WTC11 (cell line): ENCODE data around the gene UIMC1. TPM values are rescaled to one million over a fixed set of nuclear protein-coding genes. Genes with fewer than 3 reads are reported as not detected.

Source experiments
- ATAC-seq: fragments of 200-7000 bp; cut with Tn5 transposase; 2 replicates; pipeline ENCODE4 v1.10.0; 2021; ENCODE audit warnings: mild to moderate bottlenecking, moderate library complexity
- CTCF ChIA-PET: fragments of 300-600 bp; sonication (Branson Sonifier 250); formaldehyde crosslinking; loops from one replicate; lab custom pipeline; 2021; ENCODE audit warnings: antibody characterized with exemption; lab: Charles Lee
- POLR2A ChIA-PET: fragments of 350-600 bp; sonication (Branson Sonifier 250); formaldehyde crosslinking; loops from one replicate; lab custom pipeline; 2021; ENCODE audit warnings: antibody characterized with exemption; lab: Charles Lee
- DNase-seq: peaks from one replicate; pipeline ENCODE4 v3.0.0; 2021; ENCODE audit warnings: low spot score
- H3K27ac Mint-ChIP-seq: 2 replicates; pipeline ENCODE4 v1.8.0; 2021; ENCODE audit warnings: mixed read lengths
- H3K27me3 Mint-ChIP-seq: 2 replicates; pipeline ENCODE4 v1.8.0; 2021; ENCODE audit warnings: low read depth, mild to moderate bottlenecking, moderate library complexity, mixed read lengths
- H3K36me3 Mint-ChIP-seq: 2 replicates; pipeline ENCODE4 v1.8.0; 2021; ENCODE audit warnings: mixed read lengths
- H3K4me1 Mint-ChIP-seq: 2 replicates; pipeline ENCODE4 v1.8.0; 2022; ENCODE audit warnings: mixed read lengths
- H3K4me3 Mint-ChIP-seq: 2 replicates; pipeline ENCODE4 v1.8.0; 2021; ENCODE audit warnings: mild to moderate bottlenecking, moderate library complexity, mixed read lengths
- H3K9me3 Mint-ChIP-seq: 2 replicates; pipeline ENCODE4 v1.8.0; 2021; ENCODE audit warnings: mixed read lengths
- ATF1 ChIP-seq: sonication (generic); formaldehyde crosslinking; IDR thresholded peaks from 2 replicates; pipeline ENCODE4 v1.8.1; 2023; ENCODE audit warnings: mild to moderate bottlenecking, moderate library complexity, missing genetic modification reagents
- E2F5 ChIP-seq: sonication (generic); formaldehyde crosslinking; IDR thresholded peaks from 2 replicates; pipeline ENCODE4 v1.8.1; 2022; ENCODE audit warnings: mild to moderate bottlenecking, moderate library complexity, missing genetic modification reagents
- ELF4 ChIP-seq: sonication (generic); formaldehyde crosslinking; IDR thresholded peaks from 2 replicates; pipeline ENCODE4 v1.8.1; 2022; ENCODE audit warnings: low read depth, mild to moderate bottlenecking, moderate library complexity, missing genetic modification reagents
- GABPB1 ChIP-seq: sonication (generic); formaldehyde crosslinking; IDR thresholded peaks from 2 replicates; pipeline ENCODE4 v1.8.1; 2023; ENCODE audit warnings: mild to moderate bottlenecking, missing genetic modification reagents
- HMGXB4 ChIP-seq: sonication (generic); formaldehyde crosslinking; IDR thresholded peaks from 2 replicates; pipeline ENCODE4 v1.8.1; 2023; ENCODE audit warnings: mild to moderate bottlenecking, moderate library complexity, missing genetic modification reagents
- NFE2L1 ChIP-seq: sonication (generic); formaldehyde crosslinking; IDR thresholded peaks from 2 replicates; pipeline ENCODE4 v1.8.1; 2023; ENCODE audit warnings: missing genetic modification reagents
- SMAD3 ChIP-seq: sonication (generic); formaldehyde crosslinking; IDR thresholded peaks from 2 replicates; pipeline ENCODE4 v1.8.0; 2022; ENCODE audit warnings: missing genetic modification reagents, mild to moderate bottlenecking, borderline replicate concordance
- ZBTB21 ChIP-seq: sonication (generic); formaldehyde crosslinking; IDR thresholded peaks from 2 replicates; pipeline ENCODE4 v1.8.1; 2023; ENCODE audit warnings: mild to moderate bottlenecking, missing genetic modification reagents, borderline replicate concordance
- ZNF121 ChIP-seq: sonication (generic); formaldehyde crosslinking; IDR thresholded peaks from 2 replicates; pipeline ENCODE4 v1.8.0; 2023; ENCODE audit warnings: missing genetic modification reagents
- ZNF219 ChIP-seq: sonication (generic); formaldehyde crosslinking; IDR thresholded peaks from 2 replicates; pipeline ENCODE4 v1.8.0; 2023; ENCODE audit warnings: missing genetic modification reagents, mild to moderate bottlenecking, borderline replicate concordance
- ZNF281 ChIP-seq: sonication (generic); formaldehyde crosslinking; IDR thresholded peaks from 2 replicates; pipeline ENCODE4 v1.8.0; 2023; ENCODE audit warnings: mild to moderate bottlenecking, missing genetic modification reagents
- ZNF396 ChIP-seq: fragments of 250-450 bp; sonication (Bioruptor Pico); IDR thresholded peaks from 2 replicates; pipeline ENCODE4 v1.8.0; 2021; ENCODE audit warnings: mild to moderate bottlenecking, moderate library complexity, borderline replicate concordance
- ZSCAN18 ChIP-seq: fragments of 250-450 bp; sonication (Bioruptor Pico); IDR thresholded peaks from 2 replicates; pipeline ENCODE4 v2.1.2; 2022; ENCODE audit warnings: mild to moderate bottlenecking, moderate library complexity
- total RNA-seq: library from RNA; stranded (reverse); gene quantifications from 3 replicates; pipeline ENCODE4 v1.2.3, GENCODE V29; 2021
- TF ChIP-seq, protein P1 (sequence below): sonication (generic); formaldehyde crosslinking; IDR thresholded peaks from 2 replicates; pipeline ENCODE4 v1.8.1; 2023; ENCODE audit warnings: mild to moderate bottlenecking, missing genetic modification reagents
- TF ChIP-seq, protein P2 (sequence below): sonication (generic); formaldehyde crosslinking; IDR thresholded peaks from 2 replicates; pipeline ENCODE4 v1.8.0; 2023; ENCODE audit warnings: missing genetic modification reagents, mild to moderate bottlenecking, borderline replicate concordance

UIMC1 gene
- total RNA-seq, 1 experiment from 2014 or later: 48.0 TPM

DNA sequence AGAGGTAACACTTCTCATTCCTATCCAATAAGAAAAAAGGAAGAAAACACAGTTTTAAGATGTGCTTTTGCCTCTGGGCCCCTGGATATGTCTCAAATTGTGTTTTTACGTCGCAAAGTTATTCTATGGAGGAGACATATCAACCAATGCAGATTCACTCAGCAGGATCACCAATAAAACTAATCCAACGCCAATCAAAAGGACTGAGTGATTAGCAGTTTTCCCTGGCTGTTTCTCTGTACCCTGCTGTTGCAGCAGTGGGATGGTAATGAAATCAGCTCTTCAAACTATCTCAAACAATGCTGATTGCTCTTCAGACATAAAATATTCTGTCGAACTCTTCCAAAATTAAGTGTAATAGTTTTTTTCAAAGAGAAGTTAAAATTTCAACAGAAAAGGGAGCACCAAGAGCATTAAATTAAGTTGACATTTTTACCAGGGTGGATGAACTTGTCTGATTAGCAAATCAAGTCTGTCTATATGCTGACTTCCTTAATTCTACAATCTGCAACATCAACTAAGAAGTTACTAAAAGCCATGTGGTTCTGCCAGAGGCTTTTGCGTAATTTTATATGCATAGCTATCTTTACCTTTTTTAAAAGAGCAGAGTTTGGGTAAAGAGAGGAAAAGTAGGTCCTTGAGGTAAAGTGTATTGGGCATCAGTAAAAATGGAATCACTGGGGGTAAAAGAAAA is 97.8 kb downstream of the UIMC1 start:
- no peak for DNase-seq
- no peaks in the 10 kb centered on the region for H3K27me3 Mint-ChIP-seq
- no peaks in the 10 kb centered on the region for H3K9me3 Mint-ChIP-seq
- CTCF ChIA-PET: interaction anchor here (0.8 to 1.5 kb wide), 2 partner anchors 9 to 97 kb away, joined by 3 to 5 read pairs; no protein-coding TSS in a partner anchor
- peaks cover 42% of the 10 kb centered on the region for H3K36me3 Mint-ChIP-seq
- ATAC-seq: no peak
- H3K4me1 Mint-ChIP-seq: peaks cover 5% of the 10 kb centered on the region
- TF ChIP-seq GABPB1 (CRISPR knock-in tag) (no peak), SMAD3 (CRISPR knock-in tag) (no peak), NFE2L1 (CRISPR knock-in tag) (no peak), ATF1 (no peak), ZNF121 (CRISPR knock-in tag) (no peak), ZSCAN18 (CRISPR knock-in tag) (no peak), ZNF396 (CRISPR knock-in tag) (no peak), E2F5 (CRISPR knock-in tag) (no peak), ELF4 (CRISPR knock-in tag) (no peak), ZBTB21 (no peak), ZNF219 (no peak), ZNF281 (CRISPR knock-in tag) (no peak), HMGXB4 (CRISPR knock-in tag) (no peak)
- TF ChIP-seq, protein P1, sequence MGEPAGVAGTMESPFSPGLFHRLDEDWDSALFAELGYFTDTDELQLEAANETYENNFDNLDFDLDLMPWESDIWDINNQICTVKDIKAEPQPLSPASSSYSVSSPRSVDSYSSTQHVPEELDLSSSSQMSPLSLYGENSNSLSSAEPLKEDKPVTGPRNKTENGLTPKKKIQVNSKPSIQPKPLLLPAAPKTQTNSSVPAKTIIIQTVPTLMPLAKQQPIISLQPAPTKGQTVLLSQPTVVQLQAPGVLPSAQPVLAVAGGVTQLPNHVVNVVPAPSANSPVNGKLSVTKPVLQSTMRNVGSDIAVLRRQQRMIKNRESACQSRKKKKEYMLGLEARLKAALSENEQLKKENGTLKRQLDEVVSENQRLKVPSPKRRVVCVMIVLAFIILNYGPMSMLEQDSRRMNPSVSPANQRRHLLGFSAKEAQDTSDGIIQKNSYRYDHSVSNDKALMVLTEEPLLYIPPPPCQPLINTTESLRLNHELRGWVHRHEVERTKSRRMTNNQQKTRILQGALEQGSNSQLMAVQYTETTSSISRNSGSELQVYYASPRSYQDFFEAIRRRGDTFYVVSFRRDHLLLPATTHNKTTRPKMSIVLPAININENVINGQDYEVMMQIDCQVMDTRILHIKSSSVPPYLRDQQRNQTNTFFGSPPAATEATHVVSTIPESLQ: no peak
- TF ChIP-seq, protein P2, sequence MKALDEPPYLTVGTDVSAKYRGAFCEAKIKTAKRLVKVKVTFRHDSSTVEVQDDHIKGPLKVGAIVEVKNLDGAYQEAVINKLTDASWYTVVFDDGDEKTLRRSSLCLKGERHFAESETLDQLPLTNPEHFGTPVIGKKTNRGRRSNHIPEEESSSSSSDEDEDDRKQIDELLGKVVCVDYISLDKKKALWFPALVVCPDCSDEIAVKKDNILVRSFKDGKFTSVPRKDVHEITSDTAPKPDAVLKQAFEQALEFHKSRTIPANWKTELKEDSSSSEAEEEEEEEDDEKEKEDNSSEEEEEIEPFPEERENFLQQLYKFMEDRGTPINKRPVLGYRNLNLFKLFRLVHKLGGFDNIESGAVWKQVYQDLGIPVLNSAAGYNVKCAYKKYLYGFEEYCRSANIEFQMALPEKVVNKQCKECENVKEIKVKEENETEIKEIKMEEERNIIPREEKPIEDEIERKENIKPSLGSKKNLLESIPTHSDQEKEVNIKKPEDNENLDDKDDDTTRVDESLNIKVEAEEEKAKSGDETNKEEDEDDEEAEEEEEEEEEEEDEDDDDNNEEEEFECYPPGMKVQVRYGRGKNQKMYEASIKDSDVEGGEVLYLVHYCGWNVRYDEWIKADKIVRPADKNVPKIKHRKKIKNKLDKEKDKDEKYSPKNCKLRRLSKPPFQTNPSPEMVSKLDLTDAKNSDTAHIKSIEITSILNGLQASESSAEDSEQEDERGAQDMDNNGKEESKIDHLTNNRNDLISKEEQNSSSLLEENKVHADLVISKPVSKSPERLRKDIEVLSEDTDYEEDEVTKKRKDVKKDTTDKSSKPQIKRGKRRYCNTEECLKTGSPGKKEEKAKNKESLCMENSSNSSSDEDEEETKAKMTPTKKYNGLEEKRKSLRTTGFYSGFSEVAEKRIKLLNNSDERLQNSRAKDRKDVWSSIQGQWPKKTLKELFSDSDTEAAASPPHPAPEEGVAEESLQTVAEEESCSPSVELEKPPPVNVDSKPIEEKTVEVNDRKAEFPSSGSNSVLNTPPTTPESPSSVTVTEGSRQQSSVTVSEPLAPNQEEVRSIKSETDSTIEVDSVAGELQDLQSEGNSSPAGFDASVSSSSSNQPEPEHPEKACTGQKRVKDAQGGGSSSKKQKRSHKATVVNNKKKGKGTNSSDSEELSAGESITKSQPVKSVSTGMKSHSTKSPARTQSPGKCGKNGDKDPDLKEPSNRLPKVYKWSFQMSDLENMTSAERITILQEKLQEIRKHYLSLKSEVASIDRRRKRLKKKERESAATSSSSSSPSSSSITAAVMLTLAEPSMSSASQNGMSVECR: no peak
- no peak overlapping the region for H3K4me3 Mint-ChIP-seq
- POLR2A ChIA-PET: no interaction called here
- no peak overlapping the region for H3K27ac Mint-ChIP-seq
